Activated T-helper 17 cell treated with anti-CD3 and anti-CD28 coated beads, Interleukin-2, amount 50 U/mL, for 72 hours (primary cell): ENCODE results near the gene SYT9. TPM values are rescaled to one million over a fixed set of nuclear protein-coding genes. Genes with fewer than 3 reads are reported as not detected.

ENCODE experiments used
- ATAC-seq: fragments of 150-1000 bp; cut with Tn5 transposase; replicated peaks from 2 replicates; pipeline ENCODE4 v1.10.0; 2021; ENCODE audit warnings: mild to moderate bottlenecking, moderate library complexity
- H3K27ac Mint-ChIP-seq: one replicate; pipeline ENCODE4 v1.8.0; 2022; ENCODE audit warnings: mixed read lengths
- H3K27me3 Mint-ChIP-seq: one replicate; pipeline ENCODE4 v1.8.0; 2022; ENCODE audit warnings: mixed read lengths
- H3K36me3 Mint-ChIP-seq: one replicate; pipeline ENCODE4 v1.8.0; 2022; ENCODE audit warnings: low read depth, mild to moderate bottlenecking, mixed read lengths
- H3K4me1 Mint-ChIP-seq: one replicate; pipeline ENCODE4 v1.8.0; 2022; ENCODE audit warnings: mixed read lengths
- H3K4me3 Mint-ChIP-seq: one replicate; pipeline ENCODE4 v1.8.0; 2022; ENCODE audit warnings: mild to moderate bottlenecking, mixed read lengths
- H3K9me3 Mint-ChIP-seq: one replicate; pipeline ENCODE4 v1.8.0; 2022; ENCODE audit warnings: mixed read lengths
- total RNA-seq, 2 donors: library from RNA; stranded (reverse); gene quantifications; one replicate each; pipeline ENCODE4 v1.2.3, GENCODE V29; 2022

Gene SYT9
- total RNA-seq, 2 donors from 2014 or later: not detected

GRCh38 chr11:7254731-7255291 lies 3.1 kb downstream of the SYT9 start:
- H3K27me3 Mint-ChIP-seq: peaks cover 39% of the 10 kb centered on the region
- no peak overlapping the region for H3K4me3 Mint-ChIP-seq
- ATAC-seq: no peak
- H3K9me3 Mint-ChIP-seq: no peaks in the 10 kb centered on the region
- no peak overlapping the region for H3K27ac Mint-ChIP-seq
- H3K36me3 Mint-ChIP-seq: no peaks in the 10 kb centered on the region
- H3K4me1 Mint-ChIP-seq: no peaks in the 10 kb centered on the region

- H3K4me3 Mint-ChIP-seq: no peak overlapping the region
- no peaks in the 10 kb centered on the region for H3K4me1 Mint-ChIP-seq
- ATAC-seq: no peak
- H3K27ac Mint-ChIP-seq: no peak overlapping the region
- no peaks in the 10 kb centered on the region for H3K9me3 Mint-ChIP-seq
- peaks cover 33% of the 10 kb centered on the region for H3K27me3 Mint-ChIP-seq
- no peaks in the 10 kb centered on the region for H3K36me3 Mint-ChIP-seq
Measured at GRCh38 chr11:7256943-7257342, 5.2 kb downstream of the SYT9 start.

GRCh38 chr11:7257724-7258123 lies 6.0 kb downstream of the SYT9 start:
- Mint-ChIP-seq H3K9me3 (no peaks in the 10 kb centered on the region), H3K36me3 (no peaks in the 10 kb centered on the region), H3K4me1 (no peaks in the 10 kb centered on the region)

GRCh38 chr11:7261578-7261977 lies 9.9 kb downstream of the SYT9 start:
- Mint-ChIP-seq H3K27ac (no peak overlapping the region), H3K4me3 (no peak overlapping the region), H3K4me1 (no peaks in the 10 kb centered on the region), H3K27me3 (peaks cover 9% of the 10 kb centered on the region), H3K9me3 (no peaks in the 10 kb centered on the region), H3K36me3 (no peaks in the 10 kb centered on the region)
- ATAC-seq: no peak

More at GRCh38 chr11:7257724-7258123, 6.0 kb downstream of the SYT9 start:
- Mint-ChIP-seq H3K27ac (no peak overlapping the region), H3K27me3 (peaks cover 31% of the 10 kb centered on the region), H3K4me3 (no peak overlapping the region)
- ATAC-seq: no peak

GRCh38 chr11:7262672-7263071 lies 11.0 kb downstream of the SYT9 start:
- no peak for ATAC-seq
- H3K4me1 Mint-ChIP-seq: no peaks in the 10 kb centered on the region
- H3K27ac Mint-ChIP-seq: no peak overlapping the region
- H3K36me3 Mint-ChIP-seq: no peaks in the 10 kb centered on the region
- no peaks in the 10 kb centered on the region for H3K9me3 Mint-ChIP-seq
- H3K27me3 Mint-ChIP-seq: peaks cover 12% of the 10 kb centered on the region
- no peak overlapping the region for H3K4me3 Mint-ChIP-seq

- Mint-ChIP-seq H3K27me3 (peaks cover 8% of the 10 kb centered on the region), H3K27ac (no peak overlapping the region), H3K4me1 (no peaks in the 10 kb centered on the region), H3K36me3 (no peaks in the 10 kb centered on the region), H3K9me3 (no peaks in the 10 kb centered on the region), H3K4me3 (no peak overlapping the region)
- ATAC-seq: no peak
Measured at GRCh38 chr11:7263842-7264241, 12.1 kb downstream of the SYT9 start.

- H3K9me3 Mint-ChIP-seq: no peaks in the 10 kb centered on the region
- no peak overlapping the region for H3K4me3 Mint-ChIP-seq
- H3K27me3 Mint-ChIP-seq: peaks cover 4% of the 10 kb centered on the region
- H3K36me3 Mint-ChIP-seq: no peaks in the 10 kb centered on the region
- no peak for ATAC-seq
- H3K4me1 Mint-ChIP-seq: no peaks in the 10 kb centered on the region
- no peak overlapping the region for H3K27ac Mint-ChIP-seq
Measured at GRCh38 chr11:7268758-7269157, 17.1 kb downstream of the SYT9 start.

GRCh38 chr11:7270233-7270865 lies 18.6 kb downstream of the SYT9 start:
- no peak overlapping the region for H3K27ac Mint-ChIP-seq
- H3K9me3 Mint-ChIP-seq: no peaks in the 10 kb centered on the region
- H3K27me3 Mint-ChIP-seq: peaks cover 7% of the 10 kb centered on the region
- H3K4me1 Mint-ChIP-seq: no peaks in the 10 kb centered on the region
- no peak overlapping the region for H3K4me3 Mint-ChIP-seq
- H3K36me3 Mint-ChIP-seq: no peaks in the 10 kb centered on the region
- ATAC-seq: no peak

GRCh38 chr11:7272373-7272772 lies 20.7 kb downstream of the SYT9 start:
- no peak overlapping the region for H3K27ac Mint-ChIP-seq
- no peak for ATAC-seq

GRCh38 chr11:7275133-7275532 lies 23.4 kb downstream of the SYT9 start:
- H3K36me3 Mint-ChIP-seq: no peaks in the 10 kb centered on the region
- H3K4me1 Mint-ChIP-seq: no peaks in the 10 kb centered on the region
- no peak overlapping the region for H3K27ac Mint-ChIP-seq
- H3K9me3 Mint-ChIP-seq: no peaks in the 10 kb centered on the region
- H3K4me3 Mint-ChIP-seq: no peak overlapping the region
- ATAC-seq: no peak
- peaks cover 16% of the 10 kb centered on the region for H3K27me3 Mint-ChIP-seq

More at GRCh38 chr11:7272373-7272772, 20.7 kb downstream of the SYT9 start:
- Mint-ChIP-seq H3K36me3 (no peaks in the 10 kb centered on the region), H3K9me3 (no peaks in the 10 kb centered on the region), H3K4me3 (no peak overlapping the region), H3K4me1 (no peaks in the 10 kb centered on the region), H3K27me3 (peaks cover 15% of the 10 kb centered on the region)

GRCh38 chr11:7278314-7278917 lies 26.7 kb downstream of the SYT9 start:
- no peaks in the 10 kb centered on the region for H3K9me3 Mint-ChIP-seq
- no peak overlapping the region for H3K4me3 Mint-ChIP-seq
- no peaks in the 10 kb centered on the region for H3K36me3 Mint-ChIP-seq
- H3K27me3 Mint-ChIP-seq: peaks cover 16% of the 10 kb centered on the region
- H3K4me1 Mint-ChIP-seq: no peaks in the 10 kb centered on the region
- no peak overlapping the region for H3K27ac Mint-ChIP-seq
- ATAC-seq: no peak

- Mint-ChIP-seq H3K9me3 (no peaks in the 10 kb centered on the region), H3K27ac (no peak overlapping the region), H3K36me3 (no peaks in the 10 kb centered on the region), H3K4me3 (no peak overlapping the region), H3K27me3 (peaks cover 17% of the 10 kb centered on the region), H3K4me1 (no peaks in the 10 kb centered on the region)
- no peak for ATAC-seq
Measured at GRCh38 chr11:7279676-7280075, 28.0 kb downstream of the SYT9 start.

GRCh38 chr11:7281079-7281478 lies 29.4 kb downstream of the SYT9 start:
- no peak for ATAC-seq
- Mint-ChIP-seq H3K9me3 (no peaks in the 10 kb centered on the region), H3K4me3 (no peak overlapping the region), H3K27ac (no peak overlapping the region), H3K4me1 (no peaks in the 10 kb centered on the region), H3K27me3 (peaks cover 15% of the 10 kb centered on the region), H3K36me3 (no peaks in the 10 kb centered on the region)

GRCh38 chr11:7281809-7282208 lies 30.1 kb downstream of the SYT9 start:
- Mint-ChIP-seq H3K27ac (no peak overlapping the region), H3K36me3 (no peaks in the 10 kb centered on the region), H3K27me3 (peaks cover 17% of the 10 kb centered on the region), H3K4me3 (no peak overlapping the region), H3K9me3 (peaks cover 4% of the 10 kb centered on the region), H3K4me1 (no peaks in the 10 kb centered on the region)
- no peak for ATAC-seq

GRCh38 chr11:7286178-7286577 lies 34.5 kb downstream of the SYT9 start:
- H3K9me3 Mint-ChIP-seq: peaks cover 6% of the 10 kb centered on the region
- H3K4me3 Mint-ChIP-seq: no peak overlapping the region
- no peaks in the 10 kb centered on the region for H3K4me1 Mint-ChIP-seq
- peaks cover 13% of the 10 kb centered on the region for H3K27me3 Mint-ChIP-seq
- H3K27ac Mint-ChIP-seq: no peak overlapping the region
- no peaks in the 10 kb centered on the region for H3K36me3 Mint-ChIP-seq
- ATAC-seq: no peak
